SK-N-SH (cell line): Measurements from ENCODE around the gene C2CD3. TPM values are rescaled to one million over a fixed set of nuclear protein-coding genes. Genes with fewer than 3 reads are reported as not detected.
A peak's percentile ranks its signal among the peaks of the same experiment; 100 is the strongest.

ENCODE experiments used
- CTCF ChIA-PET: fragments of 300-600, 350-600 bp; formaldehyde crosslinking; extraction: SDS; loops from one replicate; lab custom pipeline; 2021; lab: Yijun Ruan, JAX
- POLR2A ChIA-PET: fragments of 350-600 bp; sonication (Branson Sonifier 250); formaldehyde crosslinking; extraction: SDS; loops from one replicate; lab custom pipeline; 2020; ENCODE audit warnings: antibody characterized with exemption, inconsistent platforms; lab: Yijun Ruan, JAX
- DNase-seq: peaks from one replicate; pipeline ENCODE4 v3.0.0; 2012
- H2AFZ ChIP-seq: fragments of 200-600 bp; sonication (generic); 2 replicates; pipeline ENCODE4 v1.8.1; 2016; ENCODE audit warnings: antibody characterized with exemption, mild to moderate bottlenecking, low read depth
- H3F3A ChIP-seq: fragments of 200-600 bp; sonication (generic); replicated peaks from 2 replicates; pipeline ENCODE3; 2016; ENCODE audit warnings: antibody characterized with exemption, mild to moderate bottlenecking; ENCODE audit not compliant: insufficient read depth
- H3K27ac ChIP-seq, 2 experiments: fragments of 200-500 bp in 1 of 2; fragments of 200-600 bp in 1 of 2; sonication (Bioruptor generic) in 1 of 2; sonication (generic), shearing (Covaris generic) in 1 of 2; 2 replicates each; pipeline versions ENCODE4 v1.5.1 to v1.6.1; 2014 to 2016; ENCODE audit warnings: low read depth in 2 of 2, inconsistent platforms in 1 of 2, low read length in 1 of 2, mild to moderate bottlenecking in 1 of 2, mixed read lengths in 1 of 2
- H3K27me3 ChIP-seq: fragments of 200-600 bp; sonication (generic), shearing (Covaris generic); 2 replicates; pipeline ENCODE4 v1.6.1; 2016; ENCODE audit warnings: mixed run types; ENCODE audit not compliant: insufficient read depth
- H3K36me3 ChIP-seq, 2 experiments: fragments of 200-500 bp in 1 of 2; fragments of 200-600 bp in 1 of 2; sonication (Bioruptor generic) in 1 of 2; sonication (generic) in 1 of 2; replicated peaks in 1 of 2; 2 replicates each; pipeline versions ENCODE3 to v1.5.1; 2014 to 2016; ENCODE audit warnings: low read length in 1 of 2, mild to moderate bottlenecking in 1 of 2; ENCODE audit not compliant: insufficient read depth in 2 of 2, control insufficient read depth in 1 of 2
- H3K4me1 ChIP-seq, 2 experiments: fragments of 200-500 bp in 1 of 2; fragments of 200-600 bp in 1 of 2; sonication (Bioruptor generic) in 1 of 2; sonication (generic), shearing (Covaris generic) in 1 of 2; 2 replicates each; pipeline versions ENCODE4 v1.5.1 to v1.6.1; 2014 to 2016; ENCODE audit warnings: low read depth in 1 of 2, low read length in 1 of 2, mixed run types in 1 of 2; ENCODE audit not compliant: insufficient read depth in 2 of 2, control insufficient read depth in 1 of 2
- H3K4me2 ChIP-seq: fragments of 200-600 bp; sonication (generic), shearing (Covaris generic); 2 replicates; pipeline ENCODE4 v1.6.1; 2017; ENCODE audit warnings: mixed run types
- H3K4me3 ChIP-seq, 2 experiments: fragments of 200-500 bp in 1 of 2; fragments of 200-600 bp in 1 of 2; sonication (Bioruptor generic) in 1 of 2; sonication (generic), shearing (Covaris generic) in 1 of 2; 2 replicates each; pipeline versions ENCODE4 v1.5.1 to v1.8.1; 2014 to 2016; ENCODE audit warnings: low read depth in 2 of 2, inconsistent platforms in 1 of 2, low read length in 1 of 2, mild to moderate bottlenecking in 1 of 2, mixed read lengths in 1 of 2, moderate library complexity in 1 of 2
- H3K79me2 ChIP-seq: fragments of 200-600 bp; sonication (generic); 2 replicates; pipeline ENCODE4 v1.8.1; 2017; ENCODE audit warnings: mild to moderate bottlenecking; ENCODE audit not compliant: insufficient read depth
- H3K9ac ChIP-seq: fragments of 200-600 bp; sonication (generic); 2 replicates; pipeline ENCODE4 v1.6.1; 2017; ENCODE audit warnings: mixed run types
- H3K9me2 ChIP-seq: fragments of 200-600 bp; sonication (generic); 2 replicates; pipeline ENCODE4 v1.6.1; 2017; ENCODE audit warnings: mixed run types
- H3K9me3 ChIP-seq: fragments of 200-600 bp; sonication (generic); 2 replicates; pipeline ENCODE4 v1.6.1; 2017; ENCODE audit warnings: mixed run types, mild to moderate bottlenecking, moderate library complexity
- H4K20me1 ChIP-seq: fragments of 200-600 bp; sonication (generic); 2 replicates; pipeline ENCODE4 v1.6.1; 2017; ENCODE audit warnings: mild to moderate bottlenecking, mixed run types; ENCODE audit not compliant: insufficient read depth
- CTCF ChIP-seq: fragments of 200-600 bp; sonication (generic); IDR thresholded peaks from 2 replicates; pipeline ENCODE4 v1.6.1; 2017; ENCODE audit warnings: antibody characterized with exemption, mild to moderate bottlenecking, moderate library complexity
- EP300 ChIP-seq, 2 experiments: IDR thresholded peaks; 2 replicates each; pipeline versions ENCODE4 v1.4.0 to v1.6.1; 2012; ENCODE audit warnings: borderline replicate concordance in 1 of 2, low read depth in 1 of 2, low read length in 1 of 2
- EZH2phosphoT487 ChIP-seq: fragments of 200-600 bp; sonication (generic); IDR thresholded peaks from 2 replicates; pipeline ENCODE4 v1.6.1; 2017; ENCODE audit warnings: low read depth, mixed run types, mild to moderate bottlenecking, antibody characterized with exemption, moderate library complexity, borderline replicate concordance
- FOSL2 ChIP-seq: IDR thresholded peaks from 2 replicates; pipeline ENCODE4 v1.4.0; 2012; ENCODE audit warnings: low read depth, mild to moderate bottlenecking, moderate library complexity, borderline replicate concordance
- GABPA ChIP-seq: IDR thresholded peaks from 2 replicates; pipeline ENCODE4 v1.4.0; 2012; ENCODE audit warnings: low read depth, mild to moderate bottlenecking
- GATA2 ChIP-seq: sonication (generic); formaldehyde crosslinking; IDR thresholded peaks from 2 replicates; pipeline ENCODE4 v1.5.0; 2020; ENCODE audit warnings: mild to moderate bottlenecking, missing genetic modification reagents
- IRF3 ChIP-seq: fragments of 150-350 bp; IDR thresholded peaks from 2 replicates; pipeline ENCODE4 v1.6.1; 2016; ENCODE audit warnings: mild to moderate bottlenecking, low read depth, low read length
- JUND ChIP-seq: IDR thresholded peaks from 2 replicates; pipeline ENCODE4 v1.4.0; 2012
- MAX ChIP-seq: IDR thresholded peaks from 2 replicates; pipeline ENCODE4 v1.4.0; 2012; ENCODE audit warnings: low read depth
- NRF1 ChIP-seq: IDR thresholded peaks from 2 replicates; pipeline ENCODE4 v1.6.1; 2012; ENCODE audit warnings: low read depth, mild to moderate bottlenecking, low read length
- PBX3 ChIP-seq: IDR thresholded peaks from 2 replicates; pipeline ENCODE4; 2012
- POLR2AphosphoS5 ChIP-seq: IDR thresholded peaks from 2 replicates; pipeline ENCODE4 v1.6.1; 2012; ENCODE audit warnings: low read depth, low read length
- RAD21 ChIP-seq: IDR thresholded peaks from 2 replicates; pipeline ENCODE4 v1.6.1; 2012; ENCODE audit warnings: mild to moderate bottlenecking, low read length
- REST ChIP-seq: IDR thresholded peaks from 2 replicates; pipeline ENCODE4 v1.6.1; 2012; ENCODE audit warnings: mild to moderate bottlenecking, low read depth, low read length, moderate library complexity
- RFX5 ChIP-seq: IDR thresholded peaks from 2 replicates; pipeline ENCODE4 v1.6.1; 2012; ENCODE audit warnings: mild to moderate bottlenecking, improper control_type of control experiment, low read length
- SMC3 ChIP-seq: IDR thresholded peaks from 2 replicates; pipeline ENCODE4 v1.6.1; 2012; ENCODE audit warnings: low read depth, low read length, improper control_type of control experiment
- TCF12 ChIP-seq: IDR thresholded peaks from 2 replicates; pipeline ENCODE4 v1.4.0; 2012
- TEAD4 ChIP-seq: IDR thresholded peaks from 2 replicates; pipeline ENCODE4 v1.4.0; 2012; ENCODE audit warnings: mild to moderate bottlenecking, borderline replicate concordance; ENCODE audit not compliant: insufficient read depth
- USF2 ChIP-seq: fragments of 150-350 bp; IDR thresholded peaks from 2 replicates; pipeline ENCODE4 v1.6.1; 2017; ENCODE audit warnings: antibody characterized with exemption, low read length, low read depth, borderline replicate concordance
- WGBS: methylation state at CpG from one replicate; pipeline ENCODE4 v1.1.6; 2017; ENCODE audit warnings: low lambda C conversion rate; 5-methylcytosine and 5-hydroxymethylcytosine counted together
- polyA plus RNA-seq, 3 experiments: library from polyadenylated mRNA; depleted of rRNA; stranded (reverse); fragments of >200 nt; gene quantifications; 2 replicates each; pipeline ENCODE4 v1.2.3, GENCODE V29; 2012

C2CD3 gene
- polyA plus RNA-seq, 1 of the 3 experiments (the other 2 are of a cell fraction), result 7.0 TPM

- TF ChIP-seq PBX3 (peak; percentile 71), IRF3 (no peak), MAX (peak; percentile 69)
Observed at GRCh38 chr11:74138572-74138971, 32.2 kb downstream of the C2CD3 start (continued).

GRCh38 chr11:74138021-74138420 lies 32.8 kb downstream of the C2CD3 start:
- H3K4me2 ChIP-seq, result peak overlapping the region; percentile 52

More at GRCh38 chr11:74138021-74138420, 32.8 kb downstream of the C2CD3 start:
- no peak for DNase-seq
- no peaks in the 10 kb centered on the region for H4K20me1 ChIP-seq
- peaks cover 10 to 13% of the 10 kb centered on the region in 2 experiments for H3K36me3 ChIP-seq
- H3F3A ChIP-seq, result peaks cover 34% of the 10 kb centered on the region
- H3K9ac ChIP-seq, result peak overlapping the region; percentile 61
- POLR2A ChIA-PET, result no interaction called here
- no peaks in the 10 kb centered on the region for H3K9me2 ChIP-seq
- peak overlapping the region; percentile 89 to 96 for H3K27ac ChIP-seq
- H3K27me3 ChIP-seq, result no peaks in the 10 kb centered on the region
- CTCF ChIA-PET, result no interaction called here
- no peak for TF ChIP-seq GABPA
- TF ChIP-seq TCF12, result no peak
- TF ChIP-seq RAD21, result no peak
- no peak for TF ChIP-seq USF2
- TF ChIP-seq TEAD4, result no peak
- TF ChIP-seq FOSL2, result no peak
- TF ChIP-seq PBX3, result no peak
- TF ChIP-seq GATA2, result no peak
- no peak for TF ChIP-seq NRF1
- no peak for TF ChIP-seq EP300 (IDR thresholded peaks at IDR 0.05; ENCODE audit: borderline replicate concordance in 1 of 2, low read depth in 1 of 2, low read length in 1 of 2)
- TF ChIP-seq MAX, result no peak
- TF ChIP-seq SMC3, result no peak
- TF ChIP-seq CTCF, result no peak
- TF ChIP-seq POLR2AphosphoS5, result no peak
- no peak for TF ChIP-seq REST
- TF ChIP-seq JUND, result no peak
- TF ChIP-seq EZH2phosphoT487, result no peak
- no peak for TF ChIP-seq RFX5
- H3K4me1 ChIP-seq, result peaks cover 11 to 50% of the 10 kb centered on the region in 2 experiments
- WGBS, result 32% methylated on average over 2 of the region's 2 CpGs
- no peak overlapping the region for H3K4me3 ChIP-seq
- peak overlapping the region; percentile 21; the same call in 1 of the 2 replicates for H2AFZ ChIP-seq
- H3K79me2 ChIP-seq, result peaks cover 7% of the 10 kb centered on the region; the same call in 1 of the 2 replicates
- no peaks in the 10 kb centered on the region for H3K9me3 ChIP-seq
